Myocyte (in vitro differentiated cells): ENCODE measurements around the gene ITGB2. TPM values are rescaled to one million over a fixed set of nuclear protein-coding genes. Genes with fewer than 3 reads are reported as not detected.

Source experiments
- DNase-seq: peaks from one replicate; pipeline ENCODE4 v3.0.0-alpha.2; 2012; ENCODE audit warnings: low read depth
- total RNA-seq: library from RNA; depleted of rRNA; stranded (reverse); fragments of >200 nt; gene quantifications from 2 replicates; pipeline ENCODE4 v1.2.3, GENCODE V29; 2014

ITGB2 gene
- total RNA-seq, 1 donor from 2014 or later: 3.2 TPM

DNA sequence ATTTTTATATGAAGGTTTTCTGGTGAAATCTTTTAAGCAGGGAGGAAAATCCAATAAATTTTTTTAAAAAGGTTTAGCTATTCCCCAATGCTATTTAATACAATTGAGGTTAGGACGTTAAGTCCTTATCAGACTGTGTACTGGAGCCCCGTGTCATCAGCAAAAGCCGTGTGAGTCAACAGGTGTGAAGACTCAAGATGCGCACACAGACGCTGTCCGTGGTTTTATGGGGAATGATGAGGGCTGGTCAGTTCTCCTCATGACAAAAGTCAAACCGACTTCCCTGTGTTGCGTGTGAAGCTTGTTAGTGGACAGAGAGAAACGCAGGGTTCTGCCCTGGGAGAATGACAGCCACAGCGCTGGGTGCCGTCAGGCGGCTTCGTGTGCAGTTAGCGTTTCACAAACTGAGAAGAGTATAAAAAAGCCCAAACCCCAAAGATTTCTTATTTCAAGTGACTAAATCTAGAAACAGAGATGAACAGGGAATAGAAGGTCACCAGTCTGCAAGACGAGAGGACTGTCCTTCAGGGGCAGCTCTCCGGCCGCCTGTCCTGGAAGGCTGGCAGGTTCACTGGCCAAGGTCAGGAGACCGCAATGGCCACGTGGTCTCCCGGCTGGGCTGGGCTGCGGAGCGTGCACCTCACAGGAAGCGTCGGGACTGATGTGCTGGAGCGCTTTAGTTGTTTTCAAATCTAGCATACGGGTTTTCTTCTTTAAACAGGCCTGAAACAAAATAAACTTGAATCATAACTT lies 69.6 kb downstream of the ITGB2 start:
- DNase-seq: peak; percentile 37

DNA sequence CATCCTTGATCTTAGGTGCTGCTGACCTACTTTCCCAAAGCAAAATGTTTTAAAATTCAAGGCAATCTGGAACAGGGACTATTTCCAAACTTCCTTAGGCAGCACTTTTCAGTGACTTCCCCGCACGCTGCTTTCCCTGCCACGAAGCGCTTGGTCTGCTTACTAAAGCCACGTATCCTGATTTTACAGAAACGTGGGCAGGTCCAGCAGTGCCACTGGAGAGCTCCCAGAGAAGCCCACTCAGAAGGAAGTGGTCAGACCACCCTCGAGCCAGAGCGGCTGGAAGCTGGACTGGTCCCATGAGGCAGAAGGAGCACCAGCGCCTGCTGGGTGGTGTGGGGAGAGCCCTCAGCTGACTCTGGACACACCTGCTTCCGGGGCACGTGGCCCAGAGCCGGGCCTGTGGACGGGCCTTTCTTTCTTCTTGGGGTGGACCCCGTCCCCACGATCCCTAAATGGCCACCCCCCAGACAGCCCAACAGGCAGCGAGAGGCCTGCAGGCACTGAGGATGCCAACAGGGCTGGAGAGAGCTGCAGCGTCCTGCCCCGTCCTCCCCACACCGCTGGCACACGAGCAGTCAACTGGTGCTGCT lies 70.4 kb downstream of the ITGB2 start:
- no peak for DNase-seq

GRCh38 chr21:44849616-44850130 lies 71.0 kb downstream of the ITGB2 start:
- DNase-seq: no peak

DNA sequence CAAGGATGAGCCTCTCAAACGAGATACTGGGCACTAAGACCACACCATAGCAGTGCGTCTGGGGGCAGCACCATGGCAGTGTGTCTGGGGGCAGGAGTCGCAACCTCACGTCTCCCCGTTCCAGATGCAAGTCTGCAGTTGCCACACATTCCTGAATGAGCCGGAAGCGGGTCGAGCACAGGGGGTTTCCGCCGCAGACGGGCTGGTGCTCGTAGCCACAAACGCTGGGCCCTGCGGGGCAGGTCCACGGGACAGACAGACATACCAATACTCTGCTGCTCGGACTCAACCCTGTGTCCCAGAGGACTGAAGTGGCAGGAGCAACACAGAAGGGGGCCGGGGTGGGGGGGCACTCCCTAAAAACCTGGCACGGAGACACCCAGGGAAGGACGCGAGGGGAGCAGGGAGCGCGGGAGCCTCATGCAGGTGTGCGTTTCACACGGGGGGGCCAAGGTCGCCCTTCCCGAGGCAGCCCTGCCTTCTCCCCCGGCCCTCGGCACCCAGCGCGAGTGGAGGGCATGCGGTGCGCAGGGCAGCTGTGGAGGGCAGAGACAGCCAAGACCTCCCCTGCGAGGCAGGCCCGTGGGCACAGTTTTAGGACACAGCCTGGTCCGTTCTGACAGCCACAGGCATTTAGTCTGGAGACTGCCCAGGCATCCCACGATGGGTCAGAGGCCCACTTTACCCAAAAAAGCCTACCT lies 71.7 kb downstream of the ITGB2 start:
- DNase-seq: no peak

DNA sequence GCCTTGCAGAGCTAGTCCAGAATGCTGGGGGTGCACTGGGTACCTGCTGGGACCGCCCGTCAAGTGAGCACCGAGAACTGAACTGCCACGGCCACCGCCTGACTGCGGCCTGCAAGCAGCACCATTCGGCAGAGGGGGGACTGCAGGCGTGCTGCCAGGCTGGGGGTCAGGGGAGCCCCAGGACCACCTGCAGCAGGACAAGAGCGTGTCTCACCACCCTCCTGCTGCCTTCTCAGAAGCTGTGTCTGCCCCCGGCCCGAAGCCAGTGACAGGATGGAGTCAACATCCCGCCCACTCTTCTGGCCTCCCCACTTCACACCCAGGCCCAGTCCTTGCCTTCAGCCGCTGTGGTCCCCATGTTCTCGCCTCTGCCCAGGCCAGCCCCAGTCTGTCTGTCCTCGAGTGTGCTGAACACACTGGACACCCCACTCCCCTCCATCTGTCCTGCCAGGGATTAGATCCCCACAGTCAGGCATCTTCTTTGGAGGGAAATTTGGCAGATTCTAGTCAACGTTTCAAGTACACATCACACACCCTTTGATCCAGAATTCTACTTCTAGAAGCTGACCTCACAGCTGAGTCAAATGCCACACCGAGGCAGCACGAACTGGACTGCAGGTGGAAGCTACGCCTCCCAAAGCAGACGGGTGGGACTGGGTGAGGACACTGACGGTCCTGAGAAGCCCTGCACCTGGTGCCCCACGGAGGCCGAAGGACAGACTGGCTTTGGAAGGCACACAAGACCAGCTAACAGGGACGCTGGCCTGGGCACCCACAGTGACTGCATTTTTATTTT lies 73.2 kb downstream of the ITGB2 start:
- DNase-seq: peak; percentile 28

DNA sequence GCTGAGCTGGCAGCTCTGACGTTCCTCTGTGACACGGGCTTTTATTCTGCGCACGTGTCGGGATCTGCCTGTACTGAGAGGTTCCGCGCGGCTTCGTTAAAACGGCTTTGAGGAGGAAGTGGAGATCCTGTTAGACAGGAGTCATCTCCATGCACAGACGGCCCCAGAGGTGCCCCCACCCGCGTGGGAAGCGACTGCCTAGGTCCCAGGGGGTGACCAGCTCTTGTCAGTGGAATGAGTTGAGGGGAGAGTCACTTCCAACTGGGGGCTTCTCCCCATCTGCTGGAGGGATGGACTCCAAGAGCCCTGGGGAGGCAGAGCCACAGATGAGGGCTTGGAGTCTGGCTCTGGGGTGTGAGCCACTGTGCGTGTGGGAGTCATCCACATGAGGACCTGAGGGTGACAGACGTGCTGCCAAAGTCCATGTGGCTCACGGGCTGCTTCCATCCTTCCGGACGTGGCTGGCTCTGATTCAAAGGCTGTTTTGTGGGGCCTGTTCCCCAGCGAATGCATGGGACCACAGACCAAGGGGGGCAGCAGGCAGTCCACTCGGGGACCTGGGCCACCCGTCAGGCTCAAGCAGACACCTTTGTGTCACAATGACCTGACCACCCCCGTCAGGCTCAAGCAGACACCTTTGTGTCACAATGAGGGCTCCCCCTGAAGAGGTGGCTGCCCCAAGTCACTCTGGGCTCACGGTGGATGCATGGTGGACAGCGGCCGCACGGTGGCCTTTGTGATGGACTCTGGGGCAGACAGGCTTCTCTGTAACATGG lies 74.0 kb downstream of the ITGB2 start:
- peak; percentile 37 for DNase-seq

DNA sequence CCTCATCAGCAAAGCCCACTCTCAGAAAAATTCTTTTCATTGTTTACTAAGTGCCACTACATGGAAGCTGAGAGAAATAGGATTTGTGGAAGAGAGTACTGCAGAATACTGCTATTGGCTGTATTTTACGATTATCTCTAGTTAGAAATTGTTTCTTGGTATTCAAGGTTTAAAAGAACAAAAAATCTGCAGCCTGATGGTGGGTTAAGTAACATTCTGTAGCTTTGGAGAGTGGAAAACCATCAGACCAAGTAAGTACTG lies 74.5 kb downstream of the ITGB2 start:
- DNase-seq: no peak

GRCh38 chr21:44845418-44846223 lies 75.1 kb downstream of the ITGB2 start:
- peak; percentile 71 for DNase-seq

DNA sequence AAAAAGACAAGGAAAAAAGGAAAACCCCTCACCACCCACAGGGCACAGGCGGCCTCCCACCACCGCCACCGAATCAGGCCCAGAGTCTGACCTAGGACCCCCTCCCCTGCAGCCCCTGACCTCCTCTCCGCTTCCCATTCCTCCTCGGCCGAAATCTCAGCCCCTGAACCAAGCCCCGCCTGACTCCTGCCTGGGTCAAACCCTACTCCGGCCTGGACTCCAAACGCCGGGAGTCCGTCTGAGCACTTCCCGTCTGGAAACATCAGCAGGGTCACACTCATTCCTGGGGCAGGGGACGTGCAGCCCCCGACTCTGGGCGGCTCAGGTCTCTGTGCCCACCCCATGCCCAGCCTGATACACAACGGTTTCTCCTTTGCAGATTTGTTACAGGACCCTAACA lies 76.4 kb downstream of the ITGB2 start:
- no peak for DNase-seq

DNA sequence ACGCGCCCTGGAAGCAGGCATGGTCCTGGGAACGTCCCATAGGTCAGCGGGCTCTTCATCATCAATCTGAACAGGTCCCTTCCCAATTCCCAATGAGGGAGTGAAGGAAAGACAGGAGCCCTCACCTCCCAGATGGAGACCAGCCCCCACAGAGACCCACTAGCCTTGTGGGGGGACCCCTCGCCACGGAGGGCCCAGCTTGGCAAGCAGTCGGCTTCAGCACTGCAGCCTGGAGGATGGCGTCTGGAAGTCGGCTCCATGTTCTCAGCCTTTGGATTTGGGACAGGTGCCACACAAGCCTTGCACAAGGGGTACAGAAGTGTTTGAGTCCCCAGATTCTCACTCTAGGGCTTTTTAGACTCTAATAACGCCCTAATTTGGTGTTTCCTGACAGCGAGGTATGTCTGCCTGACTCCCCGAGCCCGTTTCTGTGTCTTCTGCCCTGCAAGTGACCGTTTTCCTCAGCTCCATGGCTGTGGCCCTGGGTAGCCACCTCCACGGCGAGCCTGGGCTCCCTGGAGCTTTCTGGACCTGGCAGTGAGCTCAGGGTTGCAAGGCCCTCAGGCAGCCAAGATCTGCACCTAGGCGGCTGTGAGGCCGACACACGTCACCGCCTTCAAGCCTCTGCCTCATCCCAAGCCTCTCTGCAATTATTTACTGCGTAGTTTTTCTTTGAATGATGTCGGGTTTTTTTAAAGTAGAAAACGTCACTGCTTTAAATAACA lies 77.8 kb downstream of the ITGB2 start:
- no peak for DNase-seq

- no peak for DNase-seq
Observed at GRCh38 chr21:44842087-44842486, 78.6 kb downstream of the ITGB2 start.

- DNase-seq: no peak
Observed at GRCh38 chr21:44840771-44841170, 79.9 kb downstream of the ITGB2 start.

DNA sequence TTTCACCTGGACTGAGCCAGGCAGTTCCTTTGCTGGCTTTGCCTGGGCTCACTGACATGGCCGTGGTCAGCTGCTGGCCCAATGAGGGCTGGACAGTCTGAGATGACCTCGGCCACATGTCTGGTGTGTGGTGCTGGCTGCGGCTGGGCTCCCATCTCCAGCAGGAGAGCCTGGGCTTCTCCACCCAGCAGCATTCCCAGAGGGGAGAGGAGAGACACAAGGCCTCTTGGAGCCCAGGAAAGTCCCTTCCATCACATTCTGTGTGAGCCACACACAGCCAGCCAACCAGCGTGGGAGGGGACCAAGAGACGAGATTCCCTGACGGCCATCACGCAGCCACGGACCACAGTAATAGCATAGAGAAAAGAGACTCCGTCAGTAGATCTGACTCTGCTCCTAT lies 81.7 kb downstream of the ITGB2 start:
- peak; percentile 65 for DNase-seq

GRCh38 chr21:44838039-44838895 lies 82.4 kb downstream of the ITGB2 start:
- peak; percentile 73 for DNase-seq

- no peak for DNase-seq
Observed at GRCh38 chr21:44837537-44837936, 83.2 kb downstream of the ITGB2 start.

- DNase-seq: peak; percentile 94
Observed at GRCh38 chr21:44836666-44837471, 83.8 kb downstream of the ITGB2 start.

DNA sequence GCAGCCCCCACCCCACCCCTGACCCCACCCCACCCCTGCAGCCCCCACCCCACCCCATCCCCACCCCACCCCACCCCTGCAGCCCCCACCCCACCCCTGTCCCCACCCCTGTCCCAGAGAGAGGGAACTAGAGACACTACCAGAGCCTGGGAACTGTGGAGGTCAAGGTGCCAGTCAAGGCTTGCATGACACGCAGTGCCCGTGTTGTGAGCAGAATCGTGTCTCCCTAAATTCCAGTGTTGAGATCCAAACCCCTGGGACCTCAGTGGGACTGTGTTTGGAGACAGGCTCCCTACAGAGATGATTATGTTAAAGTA lies 84.4 kb downstream of the ITGB2 start:
- DNase-seq: no peak
